H9 (cell line): Measurements from ENCODE around the gene CAVIN2. TPM values are rescaled to one million over a fixed set of nuclear protein-coding genes. Genes with fewer than 3 reads are reported as not detected.
A peak's percentile ranks its signal among the peaks of the same experiment; 100 is the strongest.

Source experiments
- DNase-seq: peaks from one replicate; pipeline ENCODE4 v3.0.0-alpha.2; 2017
- H2AFZ ChIP-seq: one replicate; pipeline ENCODE4 v1.6.1; 2013; ENCODE audit warnings: mild to moderate bottlenecking, low read length, control low read depth, moderate library complexity
- H2AK5ac ChIP-seq: 2 replicates; pipeline ENCODE4 v1.6.1; 2013; ENCODE audit warnings: low read length, control low read depth, mixed read lengths; ENCODE audit not compliant: insufficient read length
- H2BK120ac ChIP-seq: one replicate; pipeline ENCODE4 v1.6.1; 2013; ENCODE audit warnings: low read depth, mild to moderate bottlenecking, low read length, control low read depth, inconsistent platforms; ENCODE audit not compliant: poor library complexity, severe bottlenecking
- H2BK12ac ChIP-seq: 2 replicates; pipeline ENCODE4 v1.6.1; 2013; ENCODE audit warnings: low read length, control low read depth, mixed read lengths, low read depth; ENCODE audit not compliant: insufficient read length
- H2BK15ac ChIP-seq: 2 replicates; pipeline ENCODE4 v1.6.1; 2013; ENCODE audit warnings: low read depth, low read length, control low read depth
- H2BK20ac ChIP-seq: one replicate; pipeline ENCODE4 v1.6.1; 2013; ENCODE audit warnings: low read depth, mild to moderate bottlenecking, low read length, control low read depth, inconsistent platforms; ENCODE audit not compliant: poor library complexity, severe bottlenecking
- H2BK5ac ChIP-seq: 2 replicates; pipeline ENCODE4 v1.6.1; 2013; ENCODE audit warnings: low read length, control low read depth, mixed read lengths; ENCODE audit not compliant: insufficient read length
- H3K14ac ChIP-seq: 2 replicates; pipeline ENCODE4 v1.6.1; 2013; ENCODE audit warnings: low read length, control low read depth; ENCODE audit not compliant: insufficient read depth
- H3K18ac ChIP-seq: 2 replicates; pipeline ENCODE4 v1.6.1; 2013; ENCODE audit warnings: low read depth, mild to moderate bottlenecking, mixed read lengths, low read length, control low read depth; ENCODE audit not compliant: insufficient read length
- H3K23ac ChIP-seq: 2 replicates; pipeline ENCODE4 v1.6.1; 2013; ENCODE audit warnings: low read length, control low read depth, mixed read lengths, low read depth; ENCODE audit not compliant: insufficient read length
- H3K23me2 ChIP-seq: 2 replicates; pipeline ENCODE4 v1.6.1; 2013; ENCODE audit warnings: low read depth, mild to moderate bottlenecking, mixed read lengths, low read length, control low read depth; ENCODE audit not compliant: insufficient read length, poor library complexity, severe bottlenecking
- H3K27ac ChIP-seq: 2 replicates; pipeline ENCODE4 v1.5.1; 2013; ENCODE audit warnings: low read length, control low read depth, mixed read lengths, low read depth; ENCODE audit not compliant: insufficient read length
- H3K27me3 ChIP-seq: 2 replicates; pipeline ENCODE4 v1.6.1; 2013; ENCODE audit warnings: low read length, control low read depth, inconsistent platforms; ENCODE audit not compliant: insufficient read depth
- H3K4ac ChIP-seq: 2 replicates; pipeline ENCODE4 v1.6.1; 2013; ENCODE audit warnings: low read depth, mild to moderate bottlenecking, control low read depth, inconsistent platforms, low read length, moderate library complexity
- H3K4me1 ChIP-seq: 2 replicates; pipeline ENCODE4 v1.6.1; 2013; ENCODE audit warnings: low read length, control low read depth, inconsistent platforms; ENCODE audit not compliant: insufficient read depth
- H3K4me2 ChIP-seq: 2 replicates; pipeline ENCODE4 v1.6.1; 2013; ENCODE audit warnings: low read length, control low read depth, mixed read lengths; ENCODE audit not compliant: insufficient read length, insufficient read depth
- H3K56ac ChIP-seq: 2 replicates; pipeline ENCODE4 v1.6.1; 2013; ENCODE audit warnings: low read depth, mild to moderate bottlenecking, mixed read lengths, low read length, control low read depth; ENCODE audit not compliant: insufficient read length
- H3K79me1 ChIP-seq: 2 replicates; pipeline ENCODE4 v1.6.1; 2013; ENCODE audit warnings: low read depth, mild to moderate bottlenecking, moderate library complexity, low read length, control low read depth, inconsistent platforms; ENCODE audit not compliant: insufficient read depth, poor library complexity, severe bottlenecking
- H3K79me2 ChIP-seq: 2 replicates; pipeline ENCODE4 v1.6.1; 2013; ENCODE audit warnings: low read length, control low read depth, inconsistent platforms; ENCODE audit not compliant: insufficient read depth
- H3K9ac ChIP-seq: 2 replicates; pipeline ENCODE4 v1.6.1; 2013; ENCODE audit warnings: low read length, control low read depth, mixed read lengths; ENCODE audit not compliant: insufficient read length; ENCODE audit errors: extremely low read depth
- H3K9me3 ChIP-seq: one replicate; pipeline ENCODE4 v1.6.1; 2013; ENCODE audit warnings: low read depth, low read length, inconsistent platforms; ENCODE audit not compliant: control insufficient read depth
- H3T11ph ChIP-seq: one replicate; pipeline ENCODE4 v1.6.1; 2013; ENCODE audit warnings: mild to moderate bottlenecking, low read length, control low read depth, inconsistent platforms
- H4K20me1 ChIP-seq: one replicate; pipeline ENCODE4 v1.6.1; 2013; ENCODE audit not compliant: control insufficient read depth, insufficient read length, insufficient read depth
- H4K5ac ChIP-seq: 2 replicates; pipeline ENCODE4 v1.6.1; 2013; ENCODE audit warnings: low read depth, mild to moderate bottlenecking, mixed read lengths, low read length, control low read depth; ENCODE audit not compliant: insufficient read length
- H4K8ac ChIP-seq: replicated peaks from 2 replicates; pipeline ENCODE4 v1.6.1; 2013; ENCODE audit warnings: low read length, control low read depth, mixed read lengths, low read depth; ENCODE audit not compliant: insufficient read length
- H4K91ac ChIP-seq: 2 replicates; pipeline ENCODE4 v1.6.1; 2013; ENCODE audit warnings: low read depth, mild to moderate bottlenecking, moderate library complexity, mixed read lengths, low read length, control low read depth; ENCODE audit not compliant: insufficient read length
- H3K27ac Mint-ChIP-seq, 3 experiments: 2 replicates in 2 of 3; 3 replicates in 1 of 3; pipeline ENCODE4 v1.8.0; 2020 to 2021; ENCODE audit warnings: mixed read lengths in 3 of 3, mild to moderate bottlenecking in 1 of 3, moderate library complexity in 1 of 3
- H3K27me3 Mint-ChIP-seq: 2 replicates; pipeline ENCODE4 v1.8.0; 2021; ENCODE audit warnings: low read depth, mild to moderate bottlenecking, moderate library complexity, mixed read lengths
- H3K36me3 Mint-ChIP-seq, 3 experiments: 2 replicates in 2 of 3; 3 replicates in 1 of 3; pipeline ENCODE4 v1.8.0; 2020 to 2021; ENCODE audit warnings: low read depth in 3 of 3, mixed read lengths in 3 of 3; ENCODE audit not compliant: insufficient read depth in 1 of 3
- H3K4me1 Mint-ChIP-seq, 2 experiments: 2 replicates each; pipeline ENCODE4 v1.8.0; 2020; ENCODE audit warnings: mixed read lengths in 2 of 2
- H3K4me3 Mint-ChIP-seq, 2 experiments: 2 replicates in 1 of 2; 3 replicates in 1 of 2; pipeline ENCODE4 v1.8.0; 2020 to 2021; ENCODE audit warnings: mild to moderate bottlenecking in 2 of 2, mixed read lengths in 2 of 2, moderate library complexity in 1 of 2
- H3K9me3 Mint-ChIP-seq, 2 experiments: 2 replicates in 1 of 2; 3 replicates in 1 of 2; pipeline ENCODE4 v1.8.0; 2020; ENCODE audit warnings: mild to moderate bottlenecking in 2 of 2, mixed read lengths in 2 of 2, moderate library complexity in 1 of 2
- CTCF ChIP-seq: fragments of 200-600 bp; sonication (generic); conservative IDR thresholded peaks from 3 replicates; pipeline ENCODE4 v1.8.0; 2021; ENCODE audit warnings: antibody characterized with exemption, mild to moderate bottlenecking
- WGBS: extraction: QIAGEN DNeasy Blood & Tissue Kit; methylation state at CpG from one replicate; pipeline ENCODE4 v1.1.7; 2013; ENCODE audit warnings: missing lambda C conversion rate, low lambda C conversion rate, mixed read lengths; ENCODE audit not compliant: insufficient read length; ENCODE audit errors: extremely low coverage; 5-methylcytosine and 5-hydroxymethylcytosine counted together
- total RNA-seq: library from RNA; stranded (reverse); gene quantifications from 2 replicates; pipeline ENCODE4 v1.2.1, GENCODE V29; 2021

Gene CAVIN2
- total RNA-seq, 1 experiment from 2014 or later: not detected

- no peaks in the 10 kb centered on the region for H3K9me3 ChIP-seq
- H3K36me3 Mint-ChIP-seq: no peaks in the 10 kb centered on the region
- TF ChIP-seq CTCF: peak; percentile 87
- DNase-seq: peak; percentile 86
- H3T11ph ChIP-seq: no peak overlapping the region
- H3K23me2 ChIP-seq: no peaks in the 10 kb centered on the region
- H3K23ac ChIP-seq: no peak overlapping the region
- no CpG with 5 or more reads among the region's 6 CpGs for WGBS
- no peak overlapping the region for H3K4ac ChIP-seq
- H2BK5ac ChIP-seq: no peak overlapping the region
- H3K27ac Mint-ChIP-seq: no peak overlapping the region; a peak in 1 of 7 replicates
- H3K27ac ChIP-seq: no peak overlapping the region
- H2AFZ ChIP-seq: no peak overlapping the region
- H3K79me1 ChIP-seq: no peaks in the 10 kb centered on the region
- H2BK12ac ChIP-seq: no peak overlapping the region
- H3K4me2 ChIP-seq: no peak overlapping the region
- no peaks in the 10 kb centered on the region for H3K79me2 ChIP-seq
- H3K9ac ChIP-seq: no peak overlapping the region
- H2BK20ac ChIP-seq: no peak overlapping the region
- peaks cover 21 to 27% of the 10 kb centered on the region in 2 experiments for H3K4me1 Mint-ChIP-seq
- no peaks in the 10 kb centered on the region for H3K27me3 Mint-ChIP-seq
- no peak overlapping the region for H2BK120ac ChIP-seq
- H3K18ac ChIP-seq: no peak overlapping the region
- H2AK5ac ChIP-seq: no peak overlapping the region
- H3K27me3 ChIP-seq: no peaks in the 10 kb centered on the region
- no peaks in the 10 kb centered on the region for H4K20me1 ChIP-seq
- H3K56ac ChIP-seq: no peak overlapping the region
- H4K91ac ChIP-seq: no peak overlapping the region
- H3K4me3 Mint-ChIP-seq: no peak overlapping the region
- H3K9me3 Mint-ChIP-seq: no peaks in the 10 kb centered on the region
- H3K14ac ChIP-seq: no peak overlapping the region
- H3K4me1 ChIP-seq: no peaks in the 10 kb centered on the region
- H4K8ac ChIP-seq: no peak overlapping the region
- H2BK15ac ChIP-seq: no peak overlapping the region
- H4K5ac ChIP-seq: no peak overlapping the region
These were observed 22.3 kb upstream of the CAVIN2 start for GRCh38 chr2:191869178-191869577.
